NT2/D1 (cell line): ENCODE results near the gene CACNA2D2.

Experiments used
- SUZ12 ChIP-seq: IDR thresholded peaks from 2 replicates; pipeline ENCODE4 v1.6.1; 2011; ENCODE audit not compliant: insufficient read length, insufficient read depth; ENCODE audit errors: extremely low read depth
- YY1 ChIP-seq: IDR thresholded peaks from 2 replicates; pipeline ENCODE4 v1.6.1; 2011; ENCODE audit not compliant: insufficient read length, insufficient read depth
- ZNF274 ChIP-seq: IDR thresholded peaks from 2 replicates; pipeline ENCODE4 v1.6.1; 2011; ENCODE audit warnings: mild to moderate bottlenecking, low read depth, low read length

DNA sequence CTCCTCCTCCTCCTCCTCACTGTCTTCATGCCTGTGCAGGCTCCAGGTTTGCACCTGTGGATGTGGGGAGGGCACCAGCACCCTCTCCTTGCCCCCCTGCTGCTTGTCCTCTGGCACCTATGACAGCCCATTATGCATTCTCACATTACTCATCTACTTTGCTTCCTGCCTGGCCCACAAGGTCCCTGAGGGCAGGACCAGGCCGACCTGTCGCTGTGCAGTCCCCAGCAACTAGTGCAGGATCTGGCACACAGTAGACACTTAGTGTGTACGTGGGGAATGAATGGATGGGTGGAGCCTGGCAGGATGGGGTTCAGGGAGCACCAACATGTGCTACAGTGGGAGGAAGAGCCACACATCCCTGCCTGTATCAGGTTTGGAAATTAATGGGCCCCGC lies 85.8 kb downstream of the CACNA2D2 start:
- TF ChIP-seq ZNF274 (no peak), YY1 (no peak), SUZ12 (no peak)
